GM12891 (cell line): Measurements from ENCODE around the gene PTDSS2.

Experiments used
- POLR2A ChIP-seq: IDR thresholded peaks from 2 replicates; pipeline ENCODE4 v1.6.1; 2011; ENCODE audit warnings: low read depth, low read length, control low read depth
- POLR2AphosphoS5 ChIP-seq: IDR thresholded peaks from 2 replicates; pipeline ENCODE4 v1.6.1; 2011; ENCODE audit warnings: low read depth, low read length, control low read depth
- POU2F2 ChIP-seq: IDR thresholded peaks from 2 replicates; pipeline ENCODE4 v1.6.1; 2011; ENCODE audit warnings: low read depth, mild to moderate bottlenecking, control low read depth, low read length, moderate library complexity
- SPI1 ChIP-seq: IDR thresholded peaks from 2 replicates; pipeline ENCODE4 v1.6.1; 2011; ENCODE audit warnings: low read depth, low read length, control low read depth
- TAF1 ChIP-seq: IDR thresholded peaks from 2 replicates; pipeline ENCODE4 v1.6.1; 2011; ENCODE audit warnings: low read depth, low read length, control low read depth

- TF ChIP-seq POLR2AphosphoS5 (no peak), POLR2A (no peak), TAF1 (no peak), SPI1 (no peak), POU2F2 (no peak)
Observed at GRCh38 chr11:446891-447290, 3.2 kb upstream of the PTDSS2 start.
